ENCODE measurements around the gene XPR1. TPM values are rescaled to one million over a fixed set of nuclear protein-coding genes. Genes with fewer than 3 reads are reported as not detected.

XPR1 gene
- total and polyA plus RNA-seq, 2 donors (not counting 3 experiments of a cell fraction or from before 2014, with no cell fraction given) = 23.9 to 26.7 TPM

- Histone ChIP-seq H3K27me3 (ENCODE audit: control insufficient read depth in 2 of 2, insufficient read depth in 2 of 2, low read length in 2 of 2) (no peaks in the 10 kb centered on the region), H3K36me3 (ENCODE audit: control insufficient read depth in 2 of 2, extremely low read depth in 1 of 2, insufficient read depth in 2 of 2, low read length in 2 of 2) (no peaks in the 10 kb centered on the region), H2AFZ (ENCODE audit: low read depth, low read length) (no peak overlapping the region), H3K4me1 (ENCODE audit: control insufficient read depth, extremely low read depth, insufficient read depth, low read length) (peaks cover 16% of the 10 kb centered on the region), H3K4me2 (ENCODE audit: insufficient read depth, low read length) (peak overlapping the region; percentile 28), H3K9me3 (replicated peaks; ENCODE audit: control insufficient read depth, insufficient read depth, low read length) (no peaks in the 10 kb centered on the region), H3K4me3 (replicated peaks in 1 of 3; ENCODE audit: insufficient read depth in 1 of 3, low read depth in 1 of 3, low read length in 3 of 3) (no peak overlapping the region), H3K27ac (ENCODE audit: insufficient read depth, low read depth, low read length) (no peak overlapping the region), H3K79me2 (ENCODE audit: control insufficient read depth, insufficient read depth, low read length) (no peaks in the 10 kb centered on the region), H3K9me1 (replicated peaks; ENCODE audit: control insufficient read depth, extremely low read depth, insufficient read depth, low read length) (no peaks in the 10 kb centered on the region), H4K20me1 (replicated peaks; ENCODE audit: control insufficient read depth, extremely low read depth, insufficient read depth, low read length) (no peaks in the 10 kb centered on the region), H3K9ac (replicated peaks; ENCODE audit: extremely low read depth, insufficient read depth, low read length) (no peak overlapping the region)
- DNase-seq (ENCODE audit: low read depth, low spot score) = peak; percentile 24
- BruUV-seq (replicated peaks) = no TSS peak
- TF ChIP-seq, protein P1, sequence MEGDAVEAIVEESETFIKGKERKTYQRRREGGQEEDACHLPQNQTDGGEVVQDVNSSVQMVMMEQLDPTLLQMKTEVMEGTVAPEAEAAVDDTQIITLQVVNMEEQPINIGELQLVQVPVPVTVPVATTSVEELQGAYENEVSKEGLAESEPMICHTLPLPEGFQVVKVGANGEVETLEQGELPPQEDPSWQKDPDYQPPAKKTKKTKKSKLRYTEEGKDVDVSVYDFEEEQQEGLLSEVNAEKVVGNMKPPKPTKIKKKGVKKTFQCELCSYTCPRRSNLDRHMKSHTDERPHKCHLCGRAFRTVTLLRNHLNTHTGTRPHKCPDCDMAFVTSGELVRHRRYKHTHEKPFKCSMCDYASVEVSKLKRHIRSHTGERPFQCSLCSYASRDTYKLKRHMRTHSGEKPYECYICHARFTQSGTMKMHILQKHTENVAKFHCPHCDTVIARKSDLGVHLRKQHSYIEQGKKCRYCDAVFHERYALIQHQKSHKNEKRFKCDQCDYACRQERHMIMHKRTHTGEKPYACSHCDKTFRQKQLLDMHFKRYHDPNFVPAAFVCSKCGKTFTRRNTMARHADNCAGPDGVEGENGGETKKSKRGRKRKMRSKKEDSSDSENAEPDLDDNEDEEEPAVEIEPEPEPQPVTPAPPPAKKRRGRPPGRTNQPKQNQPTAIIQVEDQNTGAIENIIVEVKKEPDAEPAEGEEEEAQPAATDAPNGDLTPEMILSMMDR (IDR thresholded peaks at IDR 0.05; ENCODE audit: extremely low read depth in 1 of 2, insufficient read depth in 1 of 2, low read depth in 1 of 2, low read length in 2 of 2) = no peak
- TF ChIP-seq POLR2AphosphoS5 (IDR thresholded peaks at IDR 0.05; ENCODE audit: insufficient read depth, low read depth, low read length) = no peak
- no peak for TF ChIP-seq GATA2 (IDR thresholded peaks at IDR 0.05; ENCODE audit: insufficient read depth, insufficient read length, low read depth, low read length)
- TF ChIP-seq, protein P2, sequence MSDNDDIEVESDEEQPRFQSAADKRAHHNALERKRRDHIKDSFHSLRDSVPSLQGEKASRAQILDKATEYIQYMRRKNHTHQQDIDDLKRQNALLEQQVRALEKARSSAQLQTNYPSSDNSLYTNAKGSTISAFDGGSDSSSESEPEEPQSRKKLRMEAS (IDR thresholded peaks at IDR 0.05; ENCODE audit: insufficient read depth, insufficient read length) = no peak
- peak; percentile 36 for TF ChIP-seq FOS (IDR thresholded peaks at IDR 0.05; ENCODE audit: borderline replicate concordance, insufficient read depth, low read length)
- dilution Hi-C loops (cut with MboI; ENCODE audit: extremely low pct_ligation_motif_present, low sequenced_read_pairs) (no loop called here), intact Hi-C loops (cut with micrococcal nuclease) (loop anchor here (5.0 kb wide), 2 partner anchors 60 to 160 kb away; partner anchors contain the start of gene XPR1)
- ChIA-PET CTCF (interaction anchor here (0.8 to 1.4 kb wide), 3 partner anchors 13 to 70 kb away, joined by 3 read pairs; no protein-coding TSS in a partner anchor), POLR2A (no interaction called here)
- FAIRE-seq = peak; percentile 47
Measured at GRCh38 chr1:180791806-180792205, 160.0 kb downstream of the XPR1 start.

Data from endothelial cell of umbilical vein (primary cell).